Mesendoderm (in vitro differentiated cells): ENCODE measurements around the gene FLT1.

Experiments used
- DNase-seq: peaks from one replicate; pipeline ENCODE4 v3.0.0; 2013
- H2AK5ac ChIP-seq: 2 replicates; pipeline ENCODE4 v1.6.1; 2013; ENCODE audit warnings: low read length, inconsistent platforms
- H2BK120ac ChIP-seq: 2 replicates; pipeline ENCODE4 v1.6.1; 2013; ENCODE audit warnings: low read depth, mild to moderate bottlenecking, low read length, moderate library complexity, mixed read lengths
- H2BK15ac ChIP-seq: replicated peaks from 2 replicates; pipeline ENCODE4 v1.6.1; 2013; ENCODE audit warnings: low read depth, mild to moderate bottlenecking, moderate library complexity
- H2BK5ac ChIP-seq: 2 replicates; pipeline ENCODE4 v1.6.1; 2013; ENCODE audit warnings: low read length, inconsistent platforms
- H3K18ac ChIP-seq: 2 replicates; pipeline ENCODE4 v1.6.1; 2013; ENCODE audit warnings: mild to moderate bottlenecking, low read length, mixed read lengths
- H3K23ac ChIP-seq: one replicate; pipeline ENCODE4 v1.6.1; 2013; ENCODE audit warnings: low read length
- H3K27ac ChIP-seq: 2 replicates; pipeline ENCODE4 v1.5.1; 2013; ENCODE audit warnings: low read depth, mild to moderate bottlenecking, inconsistent platforms, low read length, moderate library complexity
- H3K27me3 ChIP-seq: 2 replicates; pipeline ENCODE4 v1.6.1; 2013; ENCODE audit warnings: low read length, control low read depth, mild to moderate bottlenecking, inconsistent platforms; ENCODE audit not compliant: insufficient read depth, poor library complexity
- H3K36me3 ChIP-seq: 2 replicates; pipeline ENCODE4 v1.6.1; 2013; ENCODE audit warnings: low read length, inconsistent platforms; ENCODE audit not compliant: control insufficient read depth, insufficient read depth
- H3K4ac ChIP-seq: one replicate; pipeline ENCODE4 v1.6.1; 2013; ENCODE audit warnings: low read depth, mild to moderate bottlenecking, low read length, moderate library complexity
- H3K4me1 ChIP-seq: 2 replicates; pipeline ENCODE4 v1.6.1; 2013; ENCODE audit warnings: low read depth, low read length, inconsistent platforms; ENCODE audit not compliant: control insufficient read depth
- H3K4me2 ChIP-seq: 2 replicates; pipeline ENCODE4 v1.6.1; 2013; ENCODE audit warnings: low read length
- H3K4me3 ChIP-seq: 2 replicates; pipeline ENCODE4 v1.5.1; 2013; ENCODE audit warnings: mild to moderate bottlenecking, low read length
- H3K56ac ChIP-seq: one replicate; pipeline ENCODE4 v1.6.1; 2013; ENCODE audit warnings: low read length
- H3K79me1 ChIP-seq: 2 replicates; pipeline ENCODE4 v1.6.1; 2013; ENCODE audit warnings: low read length, inconsistent platforms
- H3K79me2 ChIP-seq: 2 replicates; pipeline ENCODE4 v1.6.1; 2013; ENCODE audit warnings: mild to moderate bottlenecking, low read length; ENCODE audit not compliant: control insufficient read depth, insufficient read depth
- H3K9ac ChIP-seq: 2 replicates; pipeline ENCODE4 v1.6.1; 2013; ENCODE audit warnings: low read length, inconsistent platforms
- H4K5ac ChIP-seq: one replicate; pipeline ENCODE4 v1.6.1; 2013; ENCODE audit warnings: low read length
- H4K8ac ChIP-seq: one replicate; pipeline ENCODE4 v1.6.1; 2013; ENCODE audit warnings: low read depth, mild to moderate bottlenecking, control low read depth, low read length, moderate library complexity
- WGBS: extraction: QIAGEN DNeasy Blood & Tissue Kit; methylation state at CpG from one replicate; pipeline ENCODE4 v1.1.7; 2013; ENCODE audit warnings: low lambda C conversion rate, missing lambda C conversion rate; ENCODE audit not compliant: insufficient coverage; ENCODE audit errors: extremely low coverage; 5-methylcytosine and 5-hydroxymethylcytosine counted together

FLT1 gene

GRCh38 chr13:28429096-28429495 is 65.8 kb downstream of the FLT1 start:
- Histone ChIP-seq H3K27me3 (no peaks in the 10 kb centered on the region), H2BK120ac (no peak overlapping the region), H3K18ac (no peak overlapping the region), H3K23ac (no peak overlapping the region), H2AK5ac (no peak overlapping the region), H3K9ac (no peak overlapping the region), H2BK15ac (no peak overlapping the region), H3K4me3 (no peak overlapping the region), H3K36me3 (no peaks in the 10 kb centered on the region), H4K5ac (no peak overlapping the region), H4K8ac (no peak overlapping the region), H3K56ac (no peak overlapping the region), H3K79me1 (no peaks in the 10 kb centered on the region), H3K4me2 (no peak overlapping the region), H3K27ac (no peak overlapping the region), H3K4ac (no peak overlapping the region), H2BK5ac (no peak overlapping the region), H3K79me2 (no peaks in the 10 kb centered on the region), H3K4me1 (peaks cover 4% of the 10 kb centered on the region)
- no CpG with 5 or more reads among the region's 2 CpGs for WGBS
- DNase-seq = no peak

- no peaks in the 10 kb centered on the region for H3K79me1 ChIP-seq
- no CpG with 5 or more reads among the region's 4 CpGs for WGBS
- no peak overlapping the region for H3K27ac ChIP-seq
- H3K27me3 ChIP-seq = no peaks in the 10 kb centered on the region
- no peak for DNase-seq
- H3K4ac ChIP-seq = no peak overlapping the region
- no peak overlapping the region for H3K4me2 ChIP-seq
- no peak overlapping the region for H3K4me3 ChIP-seq
- H3K4me1 ChIP-seq = peaks cover 2% of the 10 kb centered on the region
- H2BK5ac ChIP-seq = no peak overlapping the region
- H4K5ac ChIP-seq = no peak overlapping the region
- H3K18ac ChIP-seq = no peak overlapping the region
- H3K9ac ChIP-seq = no peak overlapping the region
- H2BK15ac ChIP-seq = no peak overlapping the region
- H3K56ac ChIP-seq = no peak overlapping the region
- H3K23ac ChIP-seq = no peak overlapping the region
- no peaks in the 10 kb centered on the region for H3K79me2 ChIP-seq
- no peak overlapping the region for H4K8ac ChIP-seq
- no peak overlapping the region for H2BK120ac ChIP-seq
- H3K36me3 ChIP-seq = no peaks in the 10 kb centered on the region
- H2AK5ac ChIP-seq = no peak overlapping the region
These were observed 68.5 kb downstream of the FLT1 start for GRCh38 chr13:28426381-28426780.

GRCh38 chr13:28425793-28426192 is 69.1 kb downstream of the FLT1 start:
- H2AK5ac ChIP-seq = no peak overlapping the region
- no peak overlapping the region for H3K4ac ChIP-seq
- H3K4me1 ChIP-seq = no peaks in the 10 kb centered on the region
- H3K23ac ChIP-seq = no peak overlapping the region
- no peak overlapping the region for H3K56ac ChIP-seq
- no peaks in the 10 kb centered on the region for H3K27me3 ChIP-seq
- no peak overlapping the region for H2BK120ac ChIP-seq
- no peak overlapping the region for H3K27ac ChIP-seq
- H3K4me3 ChIP-seq = no peak overlapping the region
- no peaks in the 10 kb centered on the region for H3K79me2 ChIP-seq
- H3K79me1 ChIP-seq = no peaks in the 10 kb centered on the region
- H2BK15ac ChIP-seq = no peak overlapping the region
- no peak for DNase-seq
- no peaks in the 10 kb centered on the region for H3K36me3 ChIP-seq
- no peak overlapping the region for H3K4me2 ChIP-seq
- no peak overlapping the region for H3K18ac ChIP-seq
- H2BK5ac ChIP-seq = no peak overlapping the region
- H4K5ac ChIP-seq = no peak overlapping the region
- no CpG with 5 or more reads among the region's 1 CpG for WGBS
- no peak overlapping the region for H4K8ac ChIP-seq
- H3K9ac ChIP-seq = no peak overlapping the region

- no peak for DNase-seq
- H3K79me2 ChIP-seq = no peaks in the 10 kb centered on the region
- no peaks in the 10 kb centered on the region for H3K79me1 ChIP-seq
- H3K9ac ChIP-seq = no peak overlapping the region
- no peak overlapping the region for H3K4ac ChIP-seq
- no peak overlapping the region for H2BK5ac ChIP-seq
- no peaks in the 10 kb centered on the region for H3K36me3 ChIP-seq
- no CpG with 5 or more reads among the region's 4 CpGs for WGBS
- H2AK5ac ChIP-seq = no peak overlapping the region
- H3K18ac ChIP-seq = no peak overlapping the region
- no peak overlapping the region for H3K4me2 ChIP-seq
- no peak overlapping the region for H3K4me3 ChIP-seq
- H3K27ac ChIP-seq = no peak overlapping the region
- no peak overlapping the region for H2BK120ac ChIP-seq
- H3K56ac ChIP-seq = no peak overlapping the region
- H4K8ac ChIP-seq = no peak overlapping the region
- no peak overlapping the region for H3K23ac ChIP-seq
- H4K5ac ChIP-seq = no peak overlapping the region
- no peak overlapping the region for H2BK15ac ChIP-seq
- H3K4me1 ChIP-seq = no peaks in the 10 kb centered on the region
- no peaks in the 10 kb centered on the region for H3K27me3 ChIP-seq
These were observed 70.4 kb downstream of the FLT1 start for GRCh38 chr13:28424541-28424940.

- WGBS = no CpG with 5 or more reads among the region's 5 CpGs
- Histone ChIP-seq H2BK5ac (no peak overlapping the region), H3K36me3 (no peaks in the 10 kb centered on the region)
These were observed 71.9 kb downstream of the FLT1 start for GRCh38 chr13:28423010-28423409.

GRCh38 chr13:28421676-28422410 is 73.1 kb downstream of the FLT1 start:
- Histone ChIP-seq H3K36me3 (no peaks in the 10 kb centered on the region), H3K4me2 (no peak overlapping the region), H4K5ac (no peak overlapping the region), H3K4me3 (no peak overlapping the region), H3K27me3 (no peaks in the 10 kb centered on the region), H3K27ac (no peak overlapping the region), H2BK15ac (no peak overlapping the region), H3K79me1 (no peaks in the 10 kb centered on the region), H3K4me1 (no peaks in the 10 kb centered on the region), H2AK5ac (no peak overlapping the region), H3K4ac (no peak overlapping the region), H2BK120ac (no peak overlapping the region), H3K9ac (no peak overlapping the region), H3K56ac (no peak overlapping the region), H3K18ac (no peak overlapping the region), H3K79me2 (no peaks in the 10 kb centered on the region), H3K23ac (no peak overlapping the region), H4K8ac (no peak overlapping the region), H2BK5ac (no peak overlapping the region)
- WGBS = no CpG with 5 or more reads among the region's 7 CpGs
- no peak for DNase-seq

More at GRCh38 chr13:28423010-28423409, 71.9 kb downstream of the FLT1 start:
- no peaks in the 10 kb centered on the region for H3K4me1 ChIP-seq
- H3K18ac ChIP-seq = no peak overlapping the region
- no peaks in the 10 kb centered on the region for H3K79me2 ChIP-seq
- H3K9ac ChIP-seq = no peak overlapping the region
- no peak for DNase-seq
- H3K4me3 ChIP-seq = no peak overlapping the region
- H3K79me1 ChIP-seq = no peaks in the 10 kb centered on the region
- no peak overlapping the region for H4K8ac ChIP-seq
- H3K4me2 ChIP-seq = no peak overlapping the region
- no peak overlapping the region for H2BK120ac ChIP-seq
- H2BK15ac ChIP-seq = no peak overlapping the region
- no peak overlapping the region for H3K56ac ChIP-seq
- H3K23ac ChIP-seq = no peak overlapping the region
- no peak overlapping the region for H2AK5ac ChIP-seq
- H3K27ac ChIP-seq = no peak overlapping the region
- no peak overlapping the region for H3K4ac ChIP-seq
- no peak overlapping the region for H4K5ac ChIP-seq
- H3K27me3 ChIP-seq = no peaks in the 10 kb centered on the region
